Measurements from ENCODE around the gene DRC3.

DNA sequence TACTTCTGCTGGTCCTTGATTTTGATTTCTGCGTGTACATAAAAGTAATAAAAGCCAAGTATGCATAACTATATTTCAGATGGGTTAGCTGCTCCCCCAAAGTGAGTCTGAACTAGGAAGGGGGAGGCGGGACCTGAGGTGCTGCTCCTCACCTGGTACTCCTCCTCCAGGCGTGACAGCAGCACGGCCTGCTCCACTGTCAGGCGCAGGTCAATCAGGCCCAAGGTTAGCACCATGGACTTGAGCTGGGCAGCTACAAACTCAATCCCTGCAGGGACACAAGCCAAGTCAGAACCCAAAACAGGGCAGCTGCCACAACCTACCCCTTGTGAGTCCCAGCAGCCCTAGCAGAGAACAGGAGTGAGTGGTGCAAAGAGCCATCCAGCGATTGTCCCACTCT, 48.3 kb downstream of the DRC3 start:
- TF ChIP-seq CTCF (IDR thresholded peaks at IDR 0.05; ENCODE audit: poor library complexity) (no peak), EZH2 (IDR thresholded peaks at IDR 0.05; ENCODE audit: borderline replicate concordance) (no peak)
